Loucy (cell line): Measurements from ENCODE around the gene SCAPER.

Source experiments
- CTCF ChIP-seq: fragments of 200-600 bp; sonication (generic); conservative IDR thresholded peaks from 2 replicates; pipeline ENCODE4 v1.5.1; 2014; ENCODE audit warnings: mild to moderate bottlenecking, antibody characterized with exemption, low read length
- EZH2phosphoT487 ChIP-seq: fragments of 200-600 bp; IDR thresholded peaks from 2 replicates; pipeline ENCODE4 v1.6.1; 2018; ENCODE audit warnings: antibody characterized with exemption, mild to moderate bottlenecking, moderate library complexity, borderline replicate concordance

DNA sequence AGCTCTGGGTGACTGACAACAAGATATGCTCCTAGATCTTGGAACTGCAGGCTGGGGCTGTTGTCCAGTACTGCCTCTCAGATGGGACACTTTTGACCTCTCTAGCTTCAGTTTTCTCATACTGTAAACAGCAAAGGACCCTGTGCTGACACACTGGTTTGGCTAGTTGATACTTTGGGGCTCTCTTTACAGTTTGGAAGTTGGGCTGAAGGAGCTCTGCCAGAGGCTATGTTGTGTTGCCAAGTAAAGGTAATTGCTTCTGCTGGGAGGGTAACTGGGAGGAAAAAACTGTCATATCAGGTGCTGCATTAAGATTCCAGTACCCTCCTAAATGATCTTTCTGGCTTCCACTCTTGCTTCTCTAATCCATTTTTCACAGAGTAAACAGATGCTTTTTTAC is 514.6 kb downstream of the SCAPER start:
- TF ChIP-seq CTCF (no peak), EZH2phosphoT487 (no peak)
